HepG2 (cell line): ENCODE data around the gene MRPL43. TPM values are rescaled to one million over a fixed set of nuclear protein-coding genes. Genes with fewer than 3 reads are reported as not detected.
A peak's percentile ranks its signal among the peaks of the same experiment; 100 is the strongest.

Experiments used
- ARNT ChIP-seq: fragments of 450-650 bp; IDR thresholded peaks from 2 replicates; pipeline ENCODE4 v1.6.1; 2017
- ARNT2 ChIP-seq: sonication (generic); formaldehyde crosslinking; IDR thresholded peaks from 2 replicates; pipeline ENCODE4 v1.8.0; 2022; ENCODE audit warnings: mild to moderate bottlenecking, low read depth, missing genetic modification reagents, moderate library complexity
- ATF7-NPFF ChIP-seq: sonication (generic); formaldehyde crosslinking; IDR thresholded peaks from 2 replicates; pipeline ENCODE4 v1.8.1; 2023; ENCODE audit warnings: mild to moderate bottlenecking, low read depth, missing genetic modification reagents, moderate library complexity
- DMAP1 ChIP-seq: IDR thresholded peaks from 2 replicates; pipeline ENCODE4 v1.6.1; 2016
- GATA4 ChIP-seq: sonication (generic); IDR thresholded peaks from 2 replicates; pipeline ENCODE4 v1.6.1; 2016; ENCODE audit warnings: antibody characterized with exemption, low read depth, borderline replicate concordance
- JARID2 ChIP-seq: sonication (generic); formaldehyde crosslinking; IDR thresholded peaks from 2 replicates; pipeline ENCODE4 v1.8.1; 2023; ENCODE audit warnings: missing genetic modification reagents, inconsistent platforms; ENCODE audit not compliant: insufficient replicate concordance
- KMT2A ChIP-seq: sonication (generic); formaldehyde crosslinking; IDR thresholded peaks from 2 replicates; pipeline ENCODE4 v1.4.0; 2020; ENCODE audit warnings: missing genetic modification reagents
- MEIS1 ChIP-seq: sonication (generic); formaldehyde crosslinking; IDR thresholded peaks from 2 replicates; pipeline ENCODE4 v1.9.0; 2021; ENCODE audit warnings: mild to moderate bottlenecking, missing genetic modification reagents, moderate library complexity, borderline replicate concordance
- MTF2 ChIP-seq: sonication (generic); formaldehyde crosslinking; IDR thresholded peaks from 2 replicates; pipeline ENCODE4 v1.5.0; 2020; ENCODE audit warnings: missing genetic modification reagents, borderline replicate concordance
- NR2F6 ChIP-seq, 2 experiments: IDR thresholded peaks; 2 replicates each; pipeline ENCODE4 v1.6.1; 2016; ENCODE audit warnings: antibody characterized with exemption in 1 of 2, mild to moderate bottlenecking in 1 of 2
- PAX8 ChIP-seq: sonication (generic); formaldehyde crosslinking; IDR thresholded peaks from 2 replicates; pipeline ENCODE4 v1.8.0; 2022; ENCODE audit warnings: mild to moderate bottlenecking, missing genetic modification reagents, borderline replicate concordance
- POLR2A ChIP-seq, 2 experiments: IDR thresholded peaks; 2 replicates each; pipeline ENCODE4 v1.6.1; 2011; ENCODE audit warnings: low read depth in 2 of 2, low read length in 2 of 2, mild to moderate bottlenecking in 1 of 2, moderate library complexity in 1 of 2; ENCODE audit not compliant: insufficient read depth in 1 of 2
- POLR2G ChIP-seq: fragments of 200-400 bp; formaldehyde crosslinking; IDR thresholded peaks from 2 replicates; pipeline ENCODE4 v1.6.1; 2018; ENCODE audit warnings: mild to moderate bottlenecking, low read depth, low read length, moderate library complexity
- RAD21 ChIP-seq: fragments of 450-650 bp; formaldehyde crosslinking; IDR thresholded peaks from 2 replicates; pipeline ENCODE4 v1.5.0; 2020; ENCODE audit warnings: mild to moderate bottlenecking
- RBM22 ChIP-seq: fragments of 200-400 bp; formaldehyde crosslinking; optimal IDR thresholded peaks from 2 replicates; pipeline ENCODE3; 2017; ENCODE audit warnings: mild to moderate bottlenecking, low read length, moderate library complexity
- SP4 ChIP-seq: sonication (generic); formaldehyde crosslinking; IDR thresholded peaks from 2 replicates; pipeline ENCODE4 v1.8.1; 2023; ENCODE audit warnings: mild to moderate bottlenecking, missing genetic modification reagents
- TBX3 ChIP-seq: fragments of 450-650 bp; IDR thresholded peaks from 2 replicates; pipeline ENCODE4 v1.6.1; 2017; ENCODE audit warnings: antibody characterized with exemption, mild to moderate bottlenecking, inconsistent platforms, borderline replicate concordance
- THAP7 ChIP-seq: sonication (generic); formaldehyde crosslinking; IDR thresholded peaks from 2 replicates; pipeline ENCODE4 v1.8.1; 2023; ENCODE audit warnings: mild to moderate bottlenecking, missing genetic modification reagents
- ZBTB7B ChIP-seq: sonication (generic); formaldehyde crosslinking; IDR thresholded peaks from 2 replicates; pipeline ENCODE4 v1.4.0; 2020; ENCODE audit warnings: missing genetic modification reagents
- ZMYM4 ChIP-seq: sonication (generic); formaldehyde crosslinking; IDR thresholded peaks from 2 replicates; pipeline ENCODE4 v1.8.1; 2023; ENCODE audit warnings: mild to moderate bottlenecking, missing genetic modification reagents
- ZNF576 ChIP-seq: sonication (generic); formaldehyde crosslinking; IDR thresholded peaks from 2 replicates; pipeline ENCODE4 v1.4.0; 2020; ENCODE audit warnings: mild to moderate bottlenecking, missing genetic modification reagents
- polyA plus RNA-seq, 8 experiments: library from polyadenylated mRNA; depleted of rRNA in 3 of 8; stranded (reverse) in 7 of 8; unstranded in 1 of 8; fragments of >200 nt; fragmentation: Illumina TruSeq in 4 of 8; extraction: Trizol in 4 of 8; gene quantifications; 2 replicates each; pipeline versions ENCODE4 v1.2.1 to v1.2.3, GENCODE V29; 2011 to 2016; ENCODE audit warnings: low read depth in 4 of 8, missing spikeins in 1 of 8, mixed read lengths in 1 of 8; ENCODE audit not compliant: insufficient read depth in 1 of 8
- total RNA-seq, 5 experiments: library from RNA; depleted of rRNA; stranded (reverse); fragments of >200 nt; fragmentation: Illumina TruSeq; extraction: Trizol; gene quantifications; 2 replicates each; pipeline ENCODE4 v1.2.3, GENCODE V29; 2016; ENCODE audit warnings: low read depth in 1 of 5
- TF ChIP-seq, protein P1 (sequence below): sonication (generic); formaldehyde crosslinking; IDR thresholded peaks from 2 replicates; pipeline ENCODE4 v1.4.0; 2020; ENCODE audit warnings: missing genetic modification reagents, borderline replicate concordance
- TF ChIP-seq, protein P2 (sequence below): sonication (generic); IDR thresholded peaks from 2 replicates; pipeline ENCODE4 v1.6.1; 2016; ENCODE audit warnings: low read depth, borderline replicate concordance
- TF ChIP-seq, protein P3 (sequence below): sonication (generic); formaldehyde crosslinking; IDR thresholded peaks from 2 replicates; pipeline ENCODE4 v1.8.0; 2022; ENCODE audit warnings: missing genetic modification reagents, low read depth, mild to moderate bottlenecking, borderline replicate concordance

The MRPL43 gene
- total and polyA plus RNA-seq, 2 of the 13 experiments (the other 11 are each of a cell fraction or from before 2014, with no cell fraction given), result 71.0 to 73.7 TPM

GRCh38 chr10:100970076-100970913 lies 17.0 kb downstream of the MRPL43 start (continued):
- TF ChIP-seq, protein P1, sequence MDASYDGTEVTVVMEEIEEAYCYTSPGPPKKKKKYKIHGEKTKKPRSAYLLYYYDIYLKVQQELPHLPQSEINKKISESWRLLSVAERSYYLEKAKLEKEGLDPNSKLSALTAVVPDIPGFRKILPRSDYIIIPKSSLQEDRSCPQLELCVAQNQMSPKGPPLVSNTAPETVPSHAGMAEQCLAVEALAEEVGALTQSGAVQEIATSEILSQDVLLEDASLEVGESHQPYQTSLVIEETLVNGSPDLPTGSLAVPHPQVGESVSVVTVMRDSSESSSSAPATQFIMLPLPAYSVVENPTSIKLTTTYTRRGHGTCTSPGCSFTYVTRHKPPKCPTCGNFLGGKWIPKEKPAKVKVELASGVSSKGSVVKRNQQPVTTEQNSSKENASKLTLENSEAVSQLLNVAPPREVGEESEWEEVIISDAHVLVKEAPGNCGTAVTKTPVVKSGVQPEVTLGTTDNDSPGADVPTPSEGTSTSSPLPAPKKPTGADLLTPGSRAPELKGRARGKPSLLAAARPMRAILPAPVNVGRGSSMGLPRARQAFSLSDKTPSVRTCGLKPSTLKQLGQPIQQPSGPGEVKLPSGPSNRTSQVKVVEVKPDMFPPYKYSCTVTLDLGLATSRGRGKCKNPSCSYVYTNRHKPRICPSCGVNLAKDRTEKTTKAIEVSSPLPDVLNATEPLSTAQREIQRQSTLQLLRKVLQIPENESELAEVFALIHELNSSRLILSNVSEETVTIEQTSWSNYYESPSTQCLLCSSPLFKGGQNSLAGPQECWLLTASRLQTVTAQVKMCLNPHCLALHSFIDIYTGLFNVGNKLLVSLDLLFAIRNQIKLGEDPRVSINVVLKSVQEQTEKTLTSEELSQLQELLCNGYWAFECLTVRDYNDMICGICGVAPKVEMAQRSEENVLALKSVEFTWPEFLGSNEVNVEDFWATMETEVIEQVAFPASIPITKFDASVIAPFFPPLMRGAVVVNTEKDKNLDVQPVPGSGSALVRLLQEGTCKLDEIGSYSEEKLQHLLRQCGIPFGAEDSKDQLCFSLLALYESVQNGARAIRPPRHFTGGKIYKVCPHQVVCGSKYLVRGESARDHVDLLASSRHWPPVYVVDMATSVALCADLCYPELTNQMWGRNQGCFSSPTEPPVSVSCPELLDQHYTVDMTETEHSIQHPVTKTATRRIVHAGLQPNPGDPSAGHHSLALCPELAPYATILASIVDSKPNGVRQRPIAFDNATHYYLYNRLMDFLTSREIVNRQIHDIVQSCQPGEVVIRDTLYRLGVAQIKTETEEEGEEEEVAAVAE (CRISPR knock-in tag), result peak; percentile 4; the same call in 1 of the 2 replicates
- no peak for TF ChIP-seq MTF2 (CRISPR knock-in tag)
- peak; percentile 62; the same call in 1 of the 2 replicates for TF ChIP-seq NR2F6 (IDR thresholded peaks at IDR 0.05)
- peak; percentile 52; the same call in 1 of the 2 replicates for TF ChIP-seq NR2F6 (CRISPR knock-in tag; IDR thresholded peaks at IDR 0.05)
- TF ChIP-seq JARID2 (CRISPR knock-in tag), result no peak
- TF ChIP-seq ZNF576 (CRISPR knock-in tag), result no peak
- TF ChIP-seq, protein P2, sequence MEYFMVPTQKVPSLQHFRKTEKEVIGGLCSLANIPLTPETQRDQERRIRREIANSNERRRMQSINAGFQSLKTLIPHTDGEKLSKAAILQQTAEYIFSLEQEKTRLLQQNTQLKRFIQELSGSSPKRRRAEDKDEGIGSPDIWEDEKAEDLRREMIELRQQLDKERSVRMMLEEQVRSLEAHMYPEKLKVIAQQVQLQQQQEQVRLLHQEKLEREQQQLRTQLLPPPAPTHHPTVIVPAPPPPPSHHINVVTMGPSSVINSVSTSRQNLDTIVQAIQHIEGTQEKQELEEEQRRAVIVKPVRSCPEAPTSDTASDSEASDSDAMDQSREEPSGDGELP, result peak; percentile 13; the same call in 1 of the 2 replicates
- no peak for TF ChIP-seq RAD21 (CRISPR knock-in tag)
- peak; percentile 87 for TF ChIP-seq ZBTB7B
- TF ChIP-seq POLR2G, result peak; percentile 82
- peak; percentile 66; the same call in 1 of the 2 replicates for TF ChIP-seq DMAP1 (CRISPR knock-in tag)
- peak; percentile 76 for TF ChIP-seq ATF7-NPFF (CRISPR knock-in tag)
- no peak for TF ChIP-seq GATA4
- TF ChIP-seq, protein P3, sequence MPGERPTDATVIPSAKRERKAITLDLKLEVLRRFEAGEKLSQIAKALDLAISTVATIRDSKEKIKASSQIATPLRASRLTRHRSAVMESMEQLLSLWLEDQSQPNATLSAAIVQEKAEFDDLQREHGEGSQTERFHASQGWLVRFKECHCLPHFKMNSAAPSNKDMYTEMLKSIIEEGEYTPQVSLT (CRISPR knock-in tag), result no peak
- no peak for TF ChIP-seq PAX8 (CRISPR knock-in tag)
- TF ChIP-seq TBX3, result no peak
- peak; percentile 19 for TF ChIP-seq SP4 (CRISPR knock-in tag)
- TF ChIP-seq THAP7 (CRISPR knock-in tag), result peak; percentile 62
- no peak for TF ChIP-seq ARNT
- peak in 1 of 2 experiments; percentile 82; a peak in 2 of 4 replicates for TF ChIP-seq POLR2A (IDR thresholded peaks at IDR 0.05; ENCODE audit: insufficient read depth in 1 of 2, low read depth in 2 of 2, low read length in 2 of 2)
- no peak for TF ChIP-seq RBM22
- TF ChIP-seq ARNT2 (CRISPR knock-in tag), result peak; percentile 50; the same call in 1 of the 2 replicates
- no peak for TF ChIP-seq ZMYM4 (CRISPR knock-in tag)
- TF ChIP-seq MEIS1 (CRISPR knock-in tag), result no peak
- no peak for TF ChIP-seq KMT2A (CRISPR knock-in tag)
